A549 treated with CpdA at 1 μM for 4 hours (cell line): ENCODE data around the gene ARID1A. TPM values are rescaled to one million over a fixed set of nuclear protein-coding genes. Genes with fewer than 3 reads are reported as not detected.

Experiments
- total RNA-seq: library from RNA; stranded (reverse); fragments of 200-300 nt; extraction: Qiagen RNA extraction; gene quantifications from 5 replicates; pipeline ENCODE4 v1.2.3, GENCODE V29; 2022; ENCODE audit warnings: low read depth

The ARID1A gene
- total RNA-seq = 29.7 to 33.9 TPM (median 32.5 TPM) in 5 replicates

GRCh38 chr1:26695356-26696118 lies at the start of gene ARID1A:
TSS of gene ARID1A (plus strand) at chr1:26696015. CDS start at chr1:26696404, 389 bp downstream.

DNA sequence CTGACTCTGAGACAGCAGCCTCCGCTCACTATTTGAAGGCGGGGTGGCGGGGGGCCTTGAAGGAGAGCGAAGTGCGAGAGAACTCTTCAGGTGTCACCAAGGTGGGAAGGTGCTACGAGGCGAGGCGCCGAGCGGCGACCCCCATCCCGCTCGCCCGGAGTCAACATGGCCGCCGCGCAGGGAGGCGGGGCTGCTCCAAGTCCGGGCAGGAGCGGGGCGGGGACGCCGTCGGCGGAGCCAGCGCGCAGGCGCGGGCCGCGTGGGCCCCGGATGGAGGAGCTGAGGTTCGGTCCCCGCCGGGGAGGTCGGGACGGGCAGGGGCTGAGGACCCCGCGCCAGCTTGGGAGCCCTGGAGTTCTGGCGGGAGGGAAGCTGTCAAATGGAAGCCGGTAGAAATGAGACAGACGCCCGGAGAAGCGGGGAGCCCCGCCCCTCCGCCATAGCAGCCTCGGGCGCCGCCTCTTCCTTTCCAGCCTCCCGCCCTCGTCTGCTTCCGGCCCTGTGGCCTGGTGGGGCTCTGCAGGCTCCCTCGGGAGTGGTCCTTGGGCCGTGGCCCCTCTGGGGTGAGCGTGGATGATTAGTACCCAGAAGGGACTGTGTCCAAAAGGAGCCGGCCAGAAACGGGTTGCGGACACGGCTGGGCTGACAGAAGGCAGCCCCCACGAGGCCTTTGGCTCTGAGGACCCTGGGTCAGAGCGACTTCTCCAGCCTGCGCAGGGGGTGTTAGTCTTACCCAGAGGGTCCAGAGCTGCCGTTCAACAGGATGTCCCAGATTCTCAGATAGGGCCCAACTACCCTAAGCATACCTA lies 92.1 kb downstream of the ARID1A start, which contains the start of gene PIGV:
TSS of gene PIGV (plus strand) at position 245 of the 809 bp plus-strand sequence. CDS start 2,866 bp downstream, outside the sequence.

DNA sequence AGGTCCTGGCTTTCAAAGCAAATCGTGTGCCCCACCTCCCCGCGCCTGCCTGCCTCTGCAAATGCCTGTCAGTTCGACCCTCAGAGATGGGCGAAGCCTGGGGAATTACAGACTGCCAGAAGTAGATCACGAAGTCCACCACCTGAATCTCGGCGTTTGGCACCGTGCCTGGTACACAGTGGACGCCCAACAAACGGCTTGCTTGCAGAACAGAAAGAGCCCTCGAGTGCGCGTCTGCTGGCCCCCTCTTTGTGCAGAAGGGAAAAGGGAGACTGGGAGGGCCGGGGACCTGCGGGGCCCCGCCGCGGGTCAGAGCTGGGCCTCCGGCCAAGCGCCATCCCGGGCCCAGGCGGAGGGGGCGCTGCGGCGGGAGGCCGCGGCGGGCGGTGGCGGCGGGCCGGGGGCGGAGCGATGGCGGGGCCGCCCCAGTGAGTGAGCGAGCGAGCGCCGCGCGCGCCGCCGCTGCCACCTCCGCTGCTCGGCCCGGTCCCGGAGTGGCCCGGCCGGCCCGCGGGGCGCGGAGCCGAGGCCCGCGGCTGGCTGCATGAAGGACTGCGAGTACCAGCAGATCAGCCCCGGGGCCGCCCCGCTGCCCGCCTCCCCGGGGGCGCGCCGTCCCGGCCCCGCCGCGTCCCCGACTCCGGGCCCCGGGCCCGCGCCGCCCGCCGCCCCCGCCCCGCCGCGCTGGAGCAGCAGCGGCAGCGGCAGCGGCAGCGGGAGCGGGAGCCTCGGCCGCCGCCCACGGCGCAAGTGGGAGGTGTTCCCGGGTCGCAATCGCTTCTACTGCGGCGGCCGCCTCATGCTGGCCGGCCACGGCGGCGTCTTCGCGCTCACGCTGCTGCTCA lies 130.7 kb downstream of the ARID1A start, which contains the start of gene ZDHHC18:
TSS of gene ZDHHC18 (plus strand) at position 428 of the 845 bp plus-strand sequence. CDS start at position 545, 117 bp downstream.

Other genes with a start within 250 kb of the ARID1A start
- gene HMGN2, start 223.6 kb upstream of the ARID1A start, total RNA-seq = 345 to 395 TPM (median 355 TPM) in 5 replicates
- 15.0 to 18.3 TPM (median 17.4 TPM) in 5 replicates for gene RPS6KA1, start 166.3 kb upstream of the ARID1A start, total RNA-seq
- 5.3 to 6.9 TPM (median 6.3 TPM) in 5 replicates for gene PIGV, start 91.9 kb downstream of the ARID1A start, total RNA-seq
- 33.6 to 40.1 TPM (median 39.1 TPM) in 5 replicates for gene ZDHHC18, start 130.7 kb downstream of the ARID1A start, total RNA-seq
- gene SFN, start 167.1 kb downstream of the ARID1A start, total RNA-seq = 397 to 545 TPM (median 475 TPM) in 5 replicates
- 23.6 to 29.2 TPM (median 25.9 TPM) in 5 replicates for gene GPN2, start 194.3 kb downstream of the ARID1A start, total RNA-seq
- gene GPATCH3, start 204.5 kb downstream of the ARID1A start, total RNA-seq = 8.9 to 13.2 TPM (median 10.3 TPM) in 5 replicates
- gene NR0B2, start 218.0 kb downstream of the ARID1A start, total RNA-seq = 0.14 TPM in 1 of 5 replicates, not detected in the others
- 125 to 152 TPM (median 135 TPM) in 5 replicates for gene NUDC, start 225.7 kb downstream of the ARID1A start, total RNA-seq